Measurements from ENCODE around the gene DALRD3. TPM values are rescaled to one million over a fixed set of nuclear protein-coding genes. Genes with fewer than 3 reads are reported as not detected.

Gene DALRD3
- total and polyA plus RNA-seq, 2 donors (not counting 1 experiment from before 2014, with no cell fraction given) = 57.2 to 82.6 TPM

DNA sequence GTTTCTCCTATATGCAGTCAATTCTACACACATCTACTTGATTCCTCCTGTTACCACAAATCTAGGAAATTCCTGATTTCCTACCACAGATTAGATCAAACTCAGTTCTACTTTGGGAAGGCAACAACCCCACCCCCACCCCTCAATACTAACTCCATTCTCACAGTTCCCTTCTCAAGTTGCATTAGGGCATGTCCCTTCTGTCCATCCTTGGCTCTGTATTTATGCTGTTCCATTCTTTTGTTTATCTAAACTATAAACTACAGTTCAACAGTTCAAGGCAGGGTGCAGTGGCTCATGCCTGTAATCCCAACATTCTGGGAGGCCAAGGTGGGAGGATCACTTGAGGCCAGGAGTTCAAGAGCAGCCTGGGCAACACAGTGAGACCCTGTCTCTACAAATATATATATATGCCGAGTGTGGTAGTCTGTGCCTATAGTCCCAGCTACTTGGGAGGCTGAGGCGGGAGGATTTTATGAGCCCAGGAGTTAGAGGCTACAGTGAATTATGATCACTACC, 36.0 kb upstream of the DALRD3 start:
- H3K4me3 Mint-ChIP-seq = no peak overlapping the region
- Histone ChIP-seq H3K4me3 (ENCODE audit: control extremely low read depth in 1 of 5, extremely low read depth in 1 of 5, insufficient read depth in 1 of 5, low read depth in 2 of 5, low read length in 4 of 5) (no peak overlapping the region), H3K27ac (ENCODE audit: low read length in 2 of 2) (no peak overlapping the region), H3K9ac (ENCODE audit: low read length) (no peak overlapping the region), H4K20me1 (ENCODE audit: control insufficient read depth, insufficient read depth, low read length, poor library complexity, severe bottlenecking) (peaks cover 39% of the 10 kb centered on the region), H3K27me3 (replicated peaks in 1 of 4; ENCODE audit: control extremely low read depth in 1 of 4, control insufficient read depth in 3 of 4, insufficient read depth in 4 of 4, low read length in 3 of 4) (no peaks in the 10 kb centered on the region), H3K36me3 (replicated peaks in 1 of 2; ENCODE audit: control extremely low read depth in 1 of 2, control insufficient read depth in 1 of 2, extremely low read depth in 1 of 2, insufficient read depth in 2 of 2, low read length in 1 of 2) (peaks cover 0 to 54% of the 10 kb centered on the region in 2 experiments), H3K79me2 (ENCODE audit: control insufficient read depth, insufficient read depth, low read length) (peaks cover 33% of the 10 kb centered on the region), H3K4me2 (replicated peaks; ENCODE audit: low read depth, low read length, poor library complexity, severe bottlenecking) (no peak overlapping the region), H2AFZ (ENCODE audit: insufficient read depth, low read depth, low read length, poor library complexity, severe bottlenecking) (no peak overlapping the region), H3K9me3 (ENCODE audit: control extremely low read depth in 1 of 3, control insufficient read depth in 2 of 3, insufficient read depth in 1 of 3, low read length in 2 of 3) (no peaks in the 10 kb centered on the region), H3K4me1 (ENCODE audit: control insufficient read depth in 2 of 2, insufficient read depth in 2 of 2, low read length in 2 of 2) (no peaks in the 10 kb centered on the region)
- CTCF ChIA-PET = no interaction called here
- H3K9me3 Mint-ChIP-seq (ENCODE audit: insufficient read depth) = no peaks in the 10 kb centered on the region
- no peaks in the 10 kb centered on the region for H3K27me3 Mint-ChIP-seq
- no CpG with 5 or more reads among the region's 2 CpGs for whole genome bisulfite sequencing (ENCODE audit: insufficient coverage)
- DNase-seq (no peak), ATAC-seq (ENCODE audit: low read depth) (no peak)
- H3K27ac Mint-ChIP-seq = no peak overlapping the region
- H3K4me1 Mint-ChIP-seq = no peaks in the 10 kb centered on the region
- POLR2A ChIA-PET = no interaction called here
- intact Hi-C loops (cut with micrococcal nuclease) = no loop called here
- no peak for TF ChIP-seq EZH2 (IDR thresholded peaks at IDR 0.05; ENCODE audit: borderline replicate concordance, insufficient read depth, low read depth, low read length, poor library complexity, severe bottlenecking)
- TF ChIP-seq, protein P1, sequence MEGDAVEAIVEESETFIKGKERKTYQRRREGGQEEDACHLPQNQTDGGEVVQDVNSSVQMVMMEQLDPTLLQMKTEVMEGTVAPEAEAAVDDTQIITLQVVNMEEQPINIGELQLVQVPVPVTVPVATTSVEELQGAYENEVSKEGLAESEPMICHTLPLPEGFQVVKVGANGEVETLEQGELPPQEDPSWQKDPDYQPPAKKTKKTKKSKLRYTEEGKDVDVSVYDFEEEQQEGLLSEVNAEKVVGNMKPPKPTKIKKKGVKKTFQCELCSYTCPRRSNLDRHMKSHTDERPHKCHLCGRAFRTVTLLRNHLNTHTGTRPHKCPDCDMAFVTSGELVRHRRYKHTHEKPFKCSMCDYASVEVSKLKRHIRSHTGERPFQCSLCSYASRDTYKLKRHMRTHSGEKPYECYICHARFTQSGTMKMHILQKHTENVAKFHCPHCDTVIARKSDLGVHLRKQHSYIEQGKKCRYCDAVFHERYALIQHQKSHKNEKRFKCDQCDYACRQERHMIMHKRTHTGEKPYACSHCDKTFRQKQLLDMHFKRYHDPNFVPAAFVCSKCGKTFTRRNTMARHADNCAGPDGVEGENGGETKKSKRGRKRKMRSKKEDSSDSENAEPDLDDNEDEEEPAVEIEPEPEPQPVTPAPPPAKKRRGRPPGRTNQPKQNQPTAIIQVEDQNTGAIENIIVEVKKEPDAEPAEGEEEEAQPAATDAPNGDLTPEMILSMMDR (IDR thresholded peaks at IDR 0.05) = no peak

DNA sequence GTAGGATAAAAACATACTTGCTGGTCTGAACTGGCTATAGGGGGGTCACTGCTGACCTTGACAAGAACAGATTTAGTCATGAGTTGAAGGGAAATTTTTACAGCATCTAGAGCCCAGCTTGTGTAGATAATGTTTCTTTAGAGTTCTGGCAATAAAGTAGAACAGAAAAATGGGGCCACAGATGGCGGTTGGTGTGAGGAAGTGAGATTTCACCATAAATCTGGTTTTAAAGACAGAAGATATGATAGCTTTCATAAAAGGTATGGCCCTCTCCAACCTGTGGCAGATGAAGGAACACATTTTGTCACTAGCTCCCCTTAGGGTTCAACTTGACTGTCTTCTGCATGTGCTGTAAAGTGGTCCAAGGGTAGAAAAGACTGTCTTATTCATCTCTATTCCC, 35.2 kb upstream of the DALRD3 start:
- CTCF ChIA-PET = no interaction called here
- H3K27me3 Mint-ChIP-seq = no peaks in the 10 kb centered on the region
- WGBS (ENCODE audit: insufficient coverage) = 50% methylated on average over 1 of the region's 1 CpG
- peaks cover 39% of the 10 kb centered on the region for H4K20me1 ChIP-seq (ENCODE audit: control insufficient read depth, insufficient read depth, low read length, poor library complexity, severe bottlenecking)
- H3K4me3 Mint-ChIP-seq = no peak overlapping the region
- intact Hi-C loops (cut with micrococcal nuclease) = no loop called here
- peaks cover 0 to 54% of the 10 kb centered on the region in 2 experiments for H3K36me3 ChIP-seq (replicated peaks in 1 of 2; ENCODE audit: control extremely low read depth in 1 of 2, control insufficient read depth in 1 of 2, extremely low read depth in 1 of 2, insufficient read depth in 2 of 2, low read length in 1 of 2)
- H2AFZ ChIP-seq (ENCODE audit: insufficient read depth, low read depth, low read length, poor library complexity, severe bottlenecking) = no peak overlapping the region
- no peaks in the 10 kb centered on the region for H3K27me3 ChIP-seq (replicated peaks in 1 of 4; ENCODE audit: control extremely low read depth in 1 of 4, control insufficient read depth in 3 of 4, insufficient read depth in 4 of 4, low read length in 3 of 4)
- no peaks in the 10 kb centered on the region for H3K4me1 Mint-ChIP-seq
- peaks cover 31% of the 10 kb centered on the region for H3K79me2 ChIP-seq (ENCODE audit: control insufficient read depth, insufficient read depth, low read length)
- ATAC-seq (ENCODE audit: low read depth) (no peak), DNase-seq (no peak)
- no peaks in the 10 kb centered on the region for H3K4me1 ChIP-seq (ENCODE audit: control insufficient read depth in 2 of 2, insufficient read depth in 2 of 2, low read length in 2 of 2)
- no peak overlapping the region for H3K27ac ChIP-seq (ENCODE audit: low read length in 2 of 2)
- no peaks in the 10 kb centered on the region for H3K9me3 ChIP-seq (ENCODE audit: control extremely low read depth in 1 of 3, control insufficient read depth in 2 of 3, insufficient read depth in 1 of 3, low read length in 2 of 3)
- H3K9me3 Mint-ChIP-seq (ENCODE audit: insufficient read depth) = no peaks in the 10 kb centered on the region
- no peak overlapping the region for H3K4me3 ChIP-seq (ENCODE audit: control extremely low read depth in 1 of 5, extremely low read depth in 1 of 5, insufficient read depth in 1 of 5, low read depth in 2 of 5, low read length in 4 of 5)
- TF ChIP-seq, protein P1 (IDR thresholded peaks at IDR 0.05) = no peak
- no peak for TF ChIP-seq EZH2 (IDR thresholded peaks at IDR 0.05; ENCODE audit: borderline replicate concordance, insufficient read depth, low read depth, low read length, poor library complexity, severe bottlenecking)
- POLR2A ChIA-PET = no interaction called here
- no peak overlapping the region for H3K27ac Mint-ChIP-seq
- no peak overlapping the region for H3K9ac ChIP-seq (ENCODE audit: low read length)
- H3K4me2 ChIP-seq (replicated peaks; ENCODE audit: low read depth, low read length, poor library complexity, severe bottlenecking) = no peak overlapping the region
